COLO668 (cell line): Measurements from ENCODE around the gene TENM4.
"Not testable (repeated sequence)": the region's sequence is repeated elsewhere in the genome, so short reads cannot be mapped to it uniquely, and the experiment has no call there.

Source experiments
- DNase-seq: peaks from one replicate; lab custom pipeline; 2025; ENCODE audit not compliant: unreplicated experiment; lab: John Stamatoyannopoulos, UW

The TENM4 gene

GRCh38 chr11:78987748-78988147, 453.1 kb downstream of the TENM4 start:
- no peak for DNase-seq

GRCh38 chr11:78986305-78986704, 454.5 kb downstream of the TENM4 start:
- no peak for DNase-seq

- no peak for DNase-seq
These were observed 455.2 kb downstream of the TENM4 start for GRCh38 chr11:78985663-78986062.

GRCh38 chr11:78982473-78982872, 458.4 kb downstream of the TENM4 start:
- DNase-seq = no peak

- no peak for DNase-seq
These were observed 459.7 kb downstream of the TENM4 start for GRCh38 chr11:78981153-78981552.

GRCh38 chr11:78978831-78979230, 462.0 kb downstream of the TENM4 start:
- no peak for DNase-seq

GRCh38 chr11:78977848-78978247, 463.0 kb downstream of the TENM4 start:
- DNase-seq = not testable (repeated sequence)

- DNase-seq = no peak
These were observed 463.8 kb downstream of the TENM4 start for GRCh38 chr11:78977009-78977408.

GRCh38 chr11:78975081-78975480, 465.7 kb downstream of the TENM4 start:
- DNase-seq = no peak

- DNase-seq = no peak
These were observed 467.0 kb downstream of the TENM4 start for GRCh38 chr11:78973876-78974275.

GRCh38 chr11:78972590-78972989, 468.2 kb downstream of the TENM4 start:
- no peak for DNase-seq

- no peak for DNase-seq
These were observed 468.7 kb downstream of the TENM4 start for GRCh38 chr11:78972177-78972576.

GRCh38 chr11:78967811-78968210, 473.0 kb downstream of the TENM4 start:
- DNase-seq = no peak

GRCh38 chr11:78965432-78965831, 475.4 kb downstream of the TENM4 start:
- DNase-seq = no peak

- DNase-seq = peak; percentile 92
These were observed 478.7 kb downstream of the TENM4 start for GRCh38 chr11:78961937-78962701.

GRCh38 chr11:78961247-78961646, 479.6 kb downstream of the TENM4 start:
- peak; percentile 68 for DNase-seq

GRCh38 chr11:78958444-78958843, 482.4 kb downstream of the TENM4 start:
- DNase-seq = no peak

- no peak for DNase-seq
These were observed 483.2 kb downstream of the TENM4 start for GRCh38 chr11:78957476-78958245.

GRCh38 chr11:78954696-78955095, 486.1 kb downstream of the TENM4 start:
- DNase-seq = no peak

- DNase-seq = no peak
These were observed 486.6 kb downstream of the TENM4 start for GRCh38 chr11:78954261-78954660.

GRCh38 chr11:78952890-78953289, 487.9 kb downstream of the TENM4 start:
- peak; percentile 12 for DNase-seq

- no peak for DNase-seq
These were observed 488.7 kb downstream of the TENM4 start for GRCh38 chr11:78952175-78952574.
